Measurements from ENCODE around the gene ZBTB40.

Gene ZBTB40

DNA sequence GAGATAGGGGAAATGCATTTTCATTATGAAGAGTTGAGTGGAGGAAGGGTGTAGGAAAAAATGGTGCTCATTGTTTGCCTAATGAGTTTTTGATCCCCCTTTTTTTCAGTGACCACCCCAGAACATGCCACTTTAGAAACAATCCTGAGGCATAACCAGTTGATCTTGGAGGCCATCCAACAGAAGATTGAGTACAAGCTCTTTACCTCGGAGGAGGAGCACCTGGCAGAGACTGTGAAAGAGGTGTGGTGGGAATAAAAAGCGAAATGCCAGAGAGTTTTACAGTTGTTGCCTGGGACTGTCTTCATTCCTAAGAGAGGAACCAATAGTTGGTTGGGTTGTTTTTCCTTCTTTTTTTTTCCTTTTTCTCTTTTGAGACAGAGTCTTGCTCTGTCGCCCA is 57.3 kb downstream of the ZBTB40 start:
- Histone ChIP-seq H3K4me2 (ENCODE audit: low read length) (no peak overlapping the region), H3K27me3 (ENCODE audit: insufficient read depth, low read length) (no peaks in the 10 kb centered on the region), H3F3A (ENCODE audit: insufficient read depth, low read length) (no peaks in the 10 kb centered on the region), H3K4me1 (ENCODE audit: insufficient read depth, low read length, severe bottlenecking) (no peaks in the 10 kb centered on the region), H3K36me3 (ENCODE audit: insufficient read depth, low read length) (peaks cover 76% of the 10 kb centered on the region), H4K20me1 (ENCODE audit: insufficient read depth, low read length) (no peaks in the 10 kb centered on the region), H3K4me3 (ENCODE audit: low read depth, low read length, poor library complexity, severe bottlenecking) (no peak overlapping the region), H3K9me2 (ENCODE audit: low read depth, low read length) (no peaks in the 10 kb centered on the region), H2AFZ (ENCODE audit: low read length) (no peak overlapping the region), H3K9ac (ENCODE audit: low read length) (no peak overlapping the region), H3K79me2 (ENCODE audit: insufficient read depth, low read length) (no peaks in the 10 kb centered on the region), H3K9me3 (ENCODE audit: low read length) (no peaks in the 10 kb centered on the region), H3K27ac (ENCODE audit: low read depth, low read length, poor library complexity, severe bottlenecking) (no peak overlapping the region)
- TF ChIP-seq, protein P1, sequence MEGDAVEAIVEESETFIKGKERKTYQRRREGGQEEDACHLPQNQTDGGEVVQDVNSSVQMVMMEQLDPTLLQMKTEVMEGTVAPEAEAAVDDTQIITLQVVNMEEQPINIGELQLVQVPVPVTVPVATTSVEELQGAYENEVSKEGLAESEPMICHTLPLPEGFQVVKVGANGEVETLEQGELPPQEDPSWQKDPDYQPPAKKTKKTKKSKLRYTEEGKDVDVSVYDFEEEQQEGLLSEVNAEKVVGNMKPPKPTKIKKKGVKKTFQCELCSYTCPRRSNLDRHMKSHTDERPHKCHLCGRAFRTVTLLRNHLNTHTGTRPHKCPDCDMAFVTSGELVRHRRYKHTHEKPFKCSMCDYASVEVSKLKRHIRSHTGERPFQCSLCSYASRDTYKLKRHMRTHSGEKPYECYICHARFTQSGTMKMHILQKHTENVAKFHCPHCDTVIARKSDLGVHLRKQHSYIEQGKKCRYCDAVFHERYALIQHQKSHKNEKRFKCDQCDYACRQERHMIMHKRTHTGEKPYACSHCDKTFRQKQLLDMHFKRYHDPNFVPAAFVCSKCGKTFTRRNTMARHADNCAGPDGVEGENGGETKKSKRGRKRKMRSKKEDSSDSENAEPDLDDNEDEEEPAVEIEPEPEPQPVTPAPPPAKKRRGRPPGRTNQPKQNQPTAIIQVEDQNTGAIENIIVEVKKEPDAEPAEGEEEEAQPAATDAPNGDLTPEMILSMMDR (IDR thresholded peaks at IDR 0.05; ENCODE audit: low read length) = no peak
- no peak for TF ChIP-seq EZH2 (IDR thresholded peaks at IDR 0.05; ENCODE audit: borderline replicate concordance, low read length)

DNA sequence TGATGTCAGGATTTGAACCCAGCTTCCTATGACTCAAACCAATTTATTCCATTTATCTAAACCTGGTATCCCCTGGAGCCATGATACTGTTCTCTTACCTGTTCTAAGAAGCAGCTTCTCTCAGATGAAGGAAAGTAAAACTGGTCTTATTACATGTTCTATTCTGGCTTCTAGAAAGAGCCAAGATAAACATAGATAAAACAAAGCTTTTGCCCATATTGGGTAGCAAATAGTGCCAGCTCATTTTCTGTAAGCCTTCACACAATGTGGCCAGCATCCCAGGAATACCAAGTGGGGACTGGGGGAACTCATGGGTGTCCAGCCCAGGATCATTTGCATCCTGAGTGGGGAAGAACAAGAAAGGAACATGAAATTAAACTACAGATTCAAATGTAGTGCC is 58.2 kb downstream of the ZBTB40 start:
- Histone ChIP-seq H3K36me3 (ENCODE audit: insufficient read depth, low read length) (peaks cover 83% of the 10 kb centered on the region), H3K27ac (ENCODE audit: low read depth, low read length, poor library complexity, severe bottlenecking) (no peak overlapping the region), H3K9me2 (ENCODE audit: low read depth, low read length) (no peaks in the 10 kb centered on the region), H3K4me3 (ENCODE audit: low read depth, low read length, poor library complexity, severe bottlenecking) (no peak overlapping the region), H3K4me1 (ENCODE audit: insufficient read depth, low read length, severe bottlenecking) (no peaks in the 10 kb centered on the region), H3K4me2 (ENCODE audit: low read length) (no peak overlapping the region), H2AFZ (ENCODE audit: low read length) (no peak overlapping the region), H3K9ac (ENCODE audit: low read length) (no peak overlapping the region), H4K20me1 (ENCODE audit: insufficient read depth, low read length) (no peaks in the 10 kb centered on the region), H3K27me3 (ENCODE audit: insufficient read depth, low read length) (no peaks in the 10 kb centered on the region), H3K9me3 (ENCODE audit: low read length) (no peaks in the 10 kb centered on the region), H3F3A (ENCODE audit: insufficient read depth, low read length) (no peaks in the 10 kb centered on the region), H3K79me2 (ENCODE audit: insufficient read depth, low read length) (no peaks in the 10 kb centered on the region)
- TF ChIP-seq EZH2 (IDR thresholded peaks at IDR 0.05; ENCODE audit: borderline replicate concordance, low read length) = no peak
- TF ChIP-seq, protein P1 (IDR thresholded peaks at IDR 0.05; ENCODE audit: low read length) = no peak

DNA sequence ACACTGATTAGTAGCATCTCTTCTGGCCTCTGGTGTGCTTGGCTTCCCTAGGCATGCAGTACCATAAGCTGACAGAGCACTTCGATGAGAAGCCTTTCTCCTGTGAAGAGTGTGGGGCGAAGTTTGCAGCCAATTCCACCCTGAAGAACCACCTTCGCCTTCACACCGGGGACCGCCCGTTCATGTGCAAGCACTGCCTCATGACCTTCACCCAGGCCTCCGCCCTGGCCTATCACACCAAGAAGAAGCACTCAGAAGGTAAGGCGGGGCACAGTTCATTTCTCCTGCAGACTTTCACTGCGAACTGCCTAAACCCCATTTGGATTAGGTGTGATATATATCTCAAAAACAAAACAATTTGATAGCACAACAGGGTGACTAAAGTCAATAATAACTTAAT is 61.2 kb downstream of the ZBTB40 start:
- Histone ChIP-seq H2AFZ (ENCODE audit: low read length) (no peak overlapping the region), H3K9me2 (ENCODE audit: low read depth, low read length) (no peaks in the 10 kb centered on the region), H3K27me3 (ENCODE audit: insufficient read depth, low read length) (no peaks in the 10 kb centered on the region), H3K36me3 (ENCODE audit: insufficient read depth, low read length) (peaks cover 79% of the 10 kb centered on the region), H3K9me3 (ENCODE audit: low read length) (no peaks in the 10 kb centered on the region), H3K4me3 (ENCODE audit: low read depth, low read length, poor library complexity, severe bottlenecking) (no peak overlapping the region), H3K27ac (ENCODE audit: low read depth, low read length, poor library complexity, severe bottlenecking) (no peak overlapping the region), H3K4me1 (ENCODE audit: insufficient read depth, low read length, severe bottlenecking) (no peaks in the 10 kb centered on the region), H4K20me1 (ENCODE audit: insufficient read depth, low read length) (no peaks in the 10 kb centered on the region), H3K9ac (ENCODE audit: low read length) (no peak overlapping the region), H3K4me2 (ENCODE audit: low read length) (no peak overlapping the region), H3K79me2 (ENCODE audit: insufficient read depth, low read length) (no peaks in the 10 kb centered on the region), H3F3A (ENCODE audit: insufficient read depth, low read length) (no peaks in the 10 kb centered on the region)
- TF ChIP-seq, protein P1 (IDR thresholded peaks at IDR 0.05; ENCODE audit: low read length) = no peak
- TF ChIP-seq EZH2 (IDR thresholded peaks at IDR 0.05; ENCODE audit: borderline replicate concordance, low read length) = no peak

Measured in OCI-LY1 (cell line).